HG02938 (cell line): ENCODE results near the gene CLECL1.
"Not testable (repeated sequence)": the region's sequence is repeated elsewhere in the genome, so short reads cannot be mapped to it uniquely, and the experiment has no call there.

Source experiments
- ATAC-seq: cut with Tn5 transposase; IDR thresholded peaks from one replicate; pipeline ENCODE4 v1.9.1; 2021; ENCODE audit warnings: mild to moderate bottlenecking, moderate library complexity; ENCODE audit not compliant: unreplicated experiment

Gene CLECL1

GRCh38 chr12:9698681-9699080 is 34.2 kb downstream of the CLECL1 start:
- ATAC-seq, result no peak

- no peak for ATAC-seq
Observed at GRCh38 chr12:9697619-9698018, 35.3 kb downstream of the CLECL1 start.

- not testable (repeated sequence) for ATAC-seq
Observed at GRCh38 chr12:9695661-9696060, 37.2 kb downstream of the CLECL1 start.

- not testable (repeated sequence) for ATAC-seq
Observed at GRCh38 chr12:9695150-9695549, 37.7 kb downstream of the CLECL1 start.

- no peak for ATAC-seq
Observed at GRCh38 chr12:9694241-9694640, 38.7 kb downstream of the CLECL1 start.

- ATAC-seq, result no peak
Observed at GRCh38 chr12:9692909-9693308, 40.0 kb downstream of the CLECL1 start.

- ATAC-seq, result no peak
Observed at GRCh38 chr12:9687228-9687627, 45.7 kb downstream of the CLECL1 start.

GRCh38 chr12:9685915-9686314 is 47.0 kb downstream of the CLECL1 start:
- ATAC-seq, result no peak

GRCh38 chr12:9685366-9685765 is 47.5 kb downstream of the CLECL1 start:
- ATAC-seq, result not testable (repeated sequence)

- ATAC-seq, result not testable (repeated sequence)
Observed at GRCh38 chr12:9682949-9683348, 49.9 kb downstream of the CLECL1 start.

- not testable (repeated sequence) for ATAC-seq
Observed at GRCh38 chr12:9682508-9682907, 50.4 kb downstream of the CLECL1 start.

GRCh38 chr12:9674226-9674590 is 58.7 kb downstream of the CLECL1 start:
- ATAC-seq, result no peak

GRCh38 chr12:9673404-9674225 is 59.3 kb downstream of the CLECL1 start:
- ATAC-seq, result peak; percentile 36
